ENCODE measurements around the gene PDLIM3. TPM values are rescaled to one million over a fixed set of nuclear protein-coding genes. Genes with fewer than 3 reads are reported as not detected.
"Not testable (repeated sequence)": the region's sequence is repeated elsewhere in the genome, so short reads cannot be mapped to it uniquely, and the experiment has no call there.

PDLIM3 gene
- total and polyA plus RNA-seq, 2 experiments from 2014 or later = 8.5 to 18.0 TPM

GRCh38 chr4:185532293-185532692 is 3.0 kb downstream of the PDLIM3 start (continued):
- TF ChIP-seq STAT1 (IDR thresholded peaks at IDR 0.05; ENCODE audit: unreplicated experiment) = no peak
- no peak for TF ChIP-seq REST (IDR thresholded peaks at IDR 0.05; ENCODE audit: unreplicated experiment)
- no peak for TF ChIP-seq CTCF (conservative IDR thresholded peaks at IDR 0.05; ENCODE audit: low read depth in 2 of 2)
- no peak for TF ChIP-seq ZNF114 (CRISPR knock-in tag; IDR thresholded peaks at IDR 0.05)

- not testable (repeated sequence) for H3K4me3 Mint-ChIP-seq; H3K36me3 Mint-ChIP-seq (ENCODE audit: low read depth); H3K4me2 ChIP-seq; DNase-seq (ENCODE audit: low spot score); H3K27me3 Mint-ChIP-seq (ENCODE audit: insufficient read depth, low read depth, poor library complexity); H3K9me3 Mint-ChIP-seq; H3F3A ChIP-seq (replicated peaks; ENCODE audit: low read depth); H3K4me1 Mint-ChIP-seq; H3K27ac Mint-ChIP-seq; ATAC-seq; H3K9me2 ChIP-seq (ENCODE audit: insufficient read depth); H2AFZ ChIP-seq; H3K79me2 ChIP-seq (replicated peaks; ENCODE audit: insufficient read depth); H3K27ac ChIP-seq (ENCODE audit: low read depth); H3K4me3 ChIP-seq; H3K4me1 ChIP-seq (ENCODE audit: insufficient read depth); H4K20me1 ChIP-seq (replicated peaks; ENCODE audit: insufficient read depth); H3K36me3 ChIP-seq (ENCODE audit: insufficient read depth)
- H3K27me3 ChIP-seq (ENCODE audit: insufficient read depth) = peaks cover 31% of the 10 kb centered on the region
These were observed 3.7 kb downstream of the PDLIM3 start for GRCh38 chr4:185531654-185532053.

GRCh38 chr4:185529413-185529812 is 5.9 kb downstream of the PDLIM3 start:
- Histone ChIP-seq H3K4me1 (ENCODE audit: insufficient read depth) (no peaks in the 10 kb centered on the region), H3K27me3 (ENCODE audit: insufficient read depth) (peaks cover 15% of the 10 kb centered on the region), H3K36me3 (ENCODE audit: insufficient read depth) (no peaks in the 10 kb centered on the region), H3F3A (replicated peaks; ENCODE audit: low read depth) (no peaks in the 10 kb centered on the region), H3K4me2 (no peak overlapping the region), H4K20me1 (replicated peaks; ENCODE audit: insufficient read depth) (no peaks in the 10 kb centered on the region), H3K79me2 (replicated peaks; ENCODE audit: insufficient read depth) (no peaks in the 10 kb centered on the region), H3K4me3 (no peak overlapping the region), H3K27ac (ENCODE audit: low read depth) (no peak overlapping the region), H2AFZ (no peak overlapping the region), H3K9me2 (ENCODE audit: insufficient read depth) (no peaks in the 10 kb centered on the region)
- H3K27me3 Mint-ChIP-seq (ENCODE audit: insufficient read depth, low read depth, poor library complexity) = no peaks in the 10 kb centered on the region
- ATAC-seq = no peak
- H3K4me3 Mint-ChIP-seq = no peak overlapping the region
- H3K27ac Mint-ChIP-seq = no peak overlapping the region
- no peak for DNase-seq (ENCODE audit: low spot score)
- H3K36me3 Mint-ChIP-seq (ENCODE audit: low read depth) = peaks cover 2% of the 10 kb centered on the region; the same call in 1 of the 3 replicates
- no peaks in the 10 kb centered on the region; the same call in 2 of the 3 replicates for H3K4me1 Mint-ChIP-seq
- no peaks in the 10 kb centered on the region; the same call in 2 of the 3 replicates for H3K9me3 Mint-ChIP-seq
- TF ChIP-seq STAT1 (IDR thresholded peaks at IDR 0.05; ENCODE audit: unreplicated experiment) (no peak), NANOG (IDR thresholded peaks at IDR 0.05; ENCODE audit: borderline replicate concordance) (no peak), CTCF (conservative IDR thresholded peaks at IDR 0.05; ENCODE audit: low read depth in 2 of 2) (no peak), ZNF331 (CRISPR knock-in tag; IDR thresholded peaks at IDR 0.05; ENCODE audit: low read depth) (no peak), REST (IDR thresholded peaks at IDR 0.05; ENCODE audit: unreplicated experiment) (no peak), ETS1 (IDR thresholded peaks at IDR 0.05) (no peak), EZH2phosphoT487 (IDR thresholded peaks at IDR 0.05; ENCODE audit: unreplicated experiment) (no peak), ZNF114 (CRISPR knock-in tag; IDR thresholded peaks at IDR 0.05) (no peak), JUNB (IDR thresholded peaks at IDR 0.05; ENCODE audit: unreplicated experiment) (no peak), CREB1 (CRISPR knock-in tag; IDR thresholded peaks at IDR 0.05; ENCODE audit: low read depth) (no peak)

All from GM23338 (cell line).